GM18868 (cell line): ENCODE measurements around the gene CYRIA.
A peak's percentile ranks its signal among the peaks of the same experiment; 100 is the strongest.

Experiments used
- ATAC-seq: cut with Tn5 transposase; IDR thresholded peaks from one replicate; pipeline ENCODE4 v1.9.1; 2021; ENCODE audit warnings: mild to moderate bottlenecking, moderate library complexity; ENCODE audit not compliant: unreplicated experiment

The CYRIA gene

DNA sequence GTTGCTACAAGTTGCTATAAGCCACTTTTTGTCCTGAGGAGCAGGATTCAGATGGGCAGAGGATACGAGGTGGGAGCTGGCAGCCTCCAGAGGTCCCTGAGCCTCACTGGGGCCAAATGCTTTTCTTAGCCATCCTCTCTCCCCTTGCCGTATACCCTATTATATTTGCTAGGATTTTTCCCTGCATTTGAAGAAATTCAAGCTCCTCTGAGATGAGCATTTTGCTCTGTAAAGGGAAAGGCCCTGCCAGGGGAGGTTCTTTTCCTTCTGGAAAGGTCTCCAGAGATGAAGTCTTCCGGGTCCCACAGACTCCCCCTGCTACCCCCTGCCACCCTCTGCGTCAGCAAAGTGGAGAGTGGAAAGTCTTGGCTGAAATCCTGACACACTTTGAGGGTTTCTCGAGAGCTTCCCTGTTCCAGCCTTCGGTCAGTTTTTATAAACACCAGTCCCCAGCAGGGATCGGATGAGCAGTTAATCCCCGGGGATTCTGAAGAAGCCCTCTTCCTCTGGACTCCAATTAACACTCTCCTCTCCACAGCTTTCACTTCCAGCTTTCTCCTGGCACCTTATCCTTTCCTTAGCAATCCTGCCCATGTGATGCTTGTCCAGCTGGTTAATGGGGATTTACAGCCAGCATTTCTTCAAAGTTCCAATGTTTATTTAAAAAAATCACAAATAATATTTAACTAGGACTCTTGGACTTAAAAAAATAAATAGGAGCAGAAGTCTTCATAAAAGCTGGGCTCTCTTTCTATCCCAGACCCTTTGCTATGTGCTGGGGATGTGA is 13.1 kb downstream of the CYRIA start:
- ATAC-seq: no peak

DNA sequence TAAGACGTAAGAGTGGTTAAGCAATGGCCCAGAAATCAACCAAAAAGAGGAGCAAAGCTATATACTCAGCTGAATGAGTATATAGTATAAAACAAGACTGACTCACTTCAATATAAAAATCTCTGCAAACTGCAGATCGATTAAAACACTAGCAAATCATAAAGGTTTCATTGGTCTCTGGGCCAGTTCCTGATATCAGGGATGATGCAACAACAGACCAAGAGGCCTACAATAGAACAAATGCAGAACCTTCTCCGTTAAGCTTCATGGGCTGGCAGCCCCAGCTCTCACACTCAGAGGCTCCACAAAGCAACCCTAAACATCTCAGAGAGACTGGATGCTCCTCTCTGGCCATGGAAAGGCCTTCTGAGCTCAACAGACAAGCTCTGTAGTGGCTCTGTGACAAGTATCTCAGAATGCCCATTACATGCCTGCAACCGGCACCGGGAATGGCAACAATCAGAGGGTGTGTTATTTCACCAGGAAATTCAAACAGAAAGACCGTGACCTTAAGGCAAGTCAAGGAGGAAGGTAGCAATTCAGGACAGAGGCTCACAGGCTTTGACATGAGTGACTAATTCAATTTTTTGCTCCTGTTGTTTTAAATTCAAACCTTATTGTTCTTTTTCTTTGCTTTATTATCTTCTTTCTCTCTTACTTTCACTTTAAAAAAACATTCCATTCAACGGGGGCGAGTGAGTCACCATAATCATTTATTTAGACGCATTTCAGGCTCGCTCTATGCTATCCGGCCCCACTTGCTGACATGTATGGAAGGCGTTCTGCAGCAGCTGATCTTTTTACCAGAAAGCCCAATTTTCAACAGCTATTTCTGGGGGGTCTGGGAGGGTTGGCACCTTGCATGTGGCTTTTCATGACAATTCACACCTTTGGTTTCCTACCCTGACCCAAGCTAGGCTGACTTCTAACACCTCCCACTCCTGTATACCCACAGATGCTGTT is 15.1 kb downstream of the CYRIA start:
- ATAC-seq: peak; percentile 17

DNA sequence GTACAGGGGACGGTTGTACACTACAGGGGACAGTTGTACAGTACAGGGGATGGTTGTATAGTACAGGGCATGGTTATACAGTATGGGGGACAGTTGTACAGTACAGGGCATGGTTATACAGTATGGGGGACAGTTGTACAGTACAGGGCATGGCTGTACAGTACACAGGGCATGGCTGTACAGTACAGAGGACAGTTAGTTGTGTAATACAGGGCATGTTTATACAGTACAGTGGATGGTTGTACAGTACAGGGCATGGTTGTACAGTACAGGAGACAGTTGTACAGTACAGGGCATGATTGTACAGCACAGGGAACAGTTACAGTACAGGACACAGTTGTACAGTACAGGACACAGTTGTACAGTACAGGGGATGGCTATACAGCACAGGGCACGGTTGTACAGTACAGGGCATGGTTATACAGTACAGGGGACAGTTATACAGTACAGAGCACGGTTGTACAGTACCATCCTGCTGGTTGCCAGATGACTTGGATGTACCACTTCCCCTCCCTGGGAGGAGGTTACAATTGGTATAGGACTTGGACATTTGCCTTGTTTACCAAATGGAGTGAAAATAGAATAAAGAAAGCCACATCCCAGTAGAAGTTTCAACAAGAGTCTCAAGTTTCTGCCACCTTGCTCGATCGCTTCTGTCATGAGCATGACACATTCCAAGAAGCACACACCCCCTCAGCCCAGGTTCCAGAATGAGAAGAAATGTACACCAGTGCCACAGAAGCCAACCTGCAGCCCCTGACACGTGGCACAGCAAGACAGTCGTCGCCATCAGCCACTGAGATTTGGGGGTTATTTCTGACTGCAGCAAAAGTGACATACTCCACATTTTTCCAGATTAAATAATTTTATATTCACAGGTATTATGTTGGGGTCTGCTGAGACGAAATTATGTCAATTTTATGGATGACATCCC is 16.0 kb downstream of the CYRIA start:
- peak; percentile 26 for ATAC-seq

DNA sequence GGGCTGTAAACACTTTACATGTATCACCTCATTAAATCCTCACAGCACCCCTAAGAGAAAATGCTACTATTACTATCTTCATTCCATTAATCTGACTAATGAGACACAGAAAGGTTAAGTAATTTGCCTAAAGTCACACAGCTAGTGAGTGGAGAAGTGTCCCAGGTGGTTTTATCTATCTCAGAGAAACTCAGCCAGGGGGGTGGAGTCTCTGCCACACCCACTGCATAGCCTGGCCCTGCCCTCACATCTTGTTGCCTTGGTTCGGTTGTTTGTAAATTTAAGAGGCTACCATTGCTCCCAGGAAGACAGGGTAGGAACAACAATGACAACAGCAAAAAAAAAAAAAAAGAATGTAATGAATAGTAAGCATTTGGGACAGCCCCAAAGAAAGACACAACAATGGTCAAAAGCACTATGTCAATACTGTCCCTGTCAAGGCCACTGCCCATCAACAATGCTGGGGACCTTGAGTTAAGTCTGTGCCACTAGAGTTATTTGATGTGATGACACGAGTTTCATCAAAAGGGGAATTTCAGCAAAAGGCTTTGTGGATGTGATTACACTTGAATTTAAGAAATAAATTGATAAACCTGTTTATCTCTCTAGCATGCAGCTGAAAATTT is 17.5 kb downstream of the CYRIA start:
- ATAC-seq: no peak

DNA sequence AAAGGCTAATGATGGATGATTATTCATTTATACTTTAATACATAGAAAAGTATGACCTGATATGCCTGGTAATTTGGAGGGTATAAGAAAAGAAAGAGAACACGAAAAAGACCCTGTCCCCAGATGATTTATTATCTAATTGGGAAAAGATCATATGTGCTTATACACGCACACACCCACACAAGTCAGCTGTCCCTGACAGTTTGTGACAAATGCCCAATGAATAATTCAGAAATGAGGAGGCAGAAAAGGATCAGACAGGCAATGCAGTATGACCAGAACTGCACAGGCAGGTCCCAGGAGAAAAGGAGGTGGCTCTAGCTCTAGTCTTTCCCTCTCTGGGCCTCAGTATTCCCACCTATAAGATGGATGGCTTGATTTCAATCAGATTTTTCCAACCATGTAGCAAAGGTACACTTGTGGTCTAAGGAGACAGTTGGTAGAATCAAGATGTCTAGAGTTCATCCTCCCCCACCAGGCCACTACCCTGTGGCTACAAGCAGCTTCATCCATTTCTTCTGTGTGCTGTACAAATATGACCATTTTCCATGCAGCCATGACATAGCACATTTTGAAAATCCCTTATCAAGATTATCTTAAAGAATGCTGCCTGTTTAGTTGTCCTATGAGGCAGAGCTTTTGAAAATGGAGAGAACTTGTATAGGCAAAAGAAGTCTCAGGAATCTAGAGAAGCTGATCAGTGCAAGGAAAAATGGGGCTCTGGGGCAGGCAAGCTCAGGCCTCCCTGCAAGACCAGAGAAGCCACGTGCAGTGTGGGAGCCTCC is 19.7 kb downstream of the CYRIA start:
- ATAC-seq: no peak

DNA sequence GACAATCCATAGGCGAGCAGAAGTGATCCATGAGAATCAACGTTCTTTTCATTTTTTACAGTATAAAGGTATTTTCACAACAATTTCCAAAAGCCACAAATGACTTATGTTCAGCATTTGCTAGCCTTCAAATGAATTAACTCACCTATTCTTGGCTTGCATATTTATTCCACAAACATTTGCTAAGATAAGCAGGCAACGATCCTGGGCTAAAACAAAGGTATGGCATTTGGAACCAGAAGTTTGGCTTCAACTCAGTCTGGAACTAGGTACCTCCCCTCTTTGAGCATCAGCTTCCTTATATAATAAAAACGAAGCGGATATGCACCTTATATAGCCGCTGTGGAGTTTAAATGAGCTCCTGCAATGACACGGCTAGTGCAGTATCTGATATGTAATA is 20.5 kb downstream of the CYRIA start:
- no peak for ATAC-seq

DNA sequence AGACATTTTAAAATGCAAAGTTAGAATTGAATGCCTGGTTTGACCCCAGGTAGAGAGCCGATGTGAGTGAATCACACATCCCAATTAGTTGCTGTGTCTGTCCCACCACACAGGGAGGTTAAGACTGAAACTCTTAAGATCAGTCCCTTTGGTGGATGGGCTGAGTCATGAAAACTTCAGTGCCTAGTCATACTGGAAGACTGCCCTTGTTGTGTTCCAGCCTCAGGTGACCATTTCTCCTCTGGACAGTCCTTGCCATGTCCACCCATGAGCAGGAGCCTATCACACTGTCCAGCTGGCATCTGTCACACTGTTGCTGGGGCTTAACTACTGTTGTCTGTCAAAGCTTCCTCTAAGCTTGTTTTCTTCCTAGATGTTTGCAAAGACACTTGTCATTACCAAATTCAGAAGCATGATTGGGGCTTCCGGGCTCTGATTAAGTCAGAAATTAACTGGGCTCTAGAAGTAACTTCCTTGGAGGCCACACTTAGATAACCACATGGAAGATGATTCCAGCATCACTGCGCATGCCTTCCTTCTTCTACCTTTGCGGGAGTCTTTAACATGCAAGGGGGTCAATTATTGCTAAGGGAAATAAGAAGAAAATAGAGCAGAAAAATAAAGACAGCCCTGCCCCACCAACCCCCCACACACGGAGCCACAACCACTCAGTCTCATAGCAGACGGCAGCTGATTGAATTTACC is 21.3 kb downstream of the CYRIA start:
- ATAC-seq: peak; percentile 57

DNA sequence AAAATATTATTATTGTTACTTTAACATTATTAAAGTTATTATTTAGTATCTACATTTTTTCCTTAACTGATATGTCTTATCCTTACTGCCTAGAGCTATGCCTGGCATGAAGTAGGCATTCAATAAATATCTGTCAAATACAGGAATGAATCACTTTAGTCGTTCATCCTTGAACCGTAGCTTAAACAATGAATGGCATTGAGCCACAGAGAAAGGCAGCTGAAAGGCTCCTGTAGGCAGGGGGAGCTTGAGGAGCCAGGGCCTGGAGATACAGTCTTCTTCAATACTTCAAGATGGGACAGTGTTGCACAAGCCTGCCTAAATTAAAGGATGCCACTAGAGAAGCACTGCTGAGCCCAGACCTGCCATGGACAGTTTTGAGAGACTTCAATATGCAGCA is 22.5 kb downstream of the CYRIA start:
- no peak for ATAC-seq

DNA sequence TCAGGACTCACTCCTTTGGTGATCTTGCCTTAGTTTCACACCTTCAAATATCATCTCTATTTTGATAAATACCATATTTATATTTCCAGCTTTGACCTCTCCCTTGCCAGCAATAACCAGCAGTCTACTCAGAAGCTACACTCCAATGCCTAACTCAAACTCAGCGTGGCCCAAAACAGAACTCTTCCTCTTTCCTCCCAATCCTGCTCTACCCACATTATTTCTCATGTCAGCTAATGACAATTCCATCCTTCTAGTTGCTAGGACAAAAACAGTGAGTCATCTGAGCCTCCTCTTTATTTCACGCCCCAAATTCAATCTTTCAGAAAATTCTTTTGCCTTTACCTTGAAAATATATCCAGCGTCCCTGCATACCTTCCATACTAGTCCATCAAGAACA is 23.5 kb downstream of the CYRIA start:
- no peak for ATAC-seq

DNA sequence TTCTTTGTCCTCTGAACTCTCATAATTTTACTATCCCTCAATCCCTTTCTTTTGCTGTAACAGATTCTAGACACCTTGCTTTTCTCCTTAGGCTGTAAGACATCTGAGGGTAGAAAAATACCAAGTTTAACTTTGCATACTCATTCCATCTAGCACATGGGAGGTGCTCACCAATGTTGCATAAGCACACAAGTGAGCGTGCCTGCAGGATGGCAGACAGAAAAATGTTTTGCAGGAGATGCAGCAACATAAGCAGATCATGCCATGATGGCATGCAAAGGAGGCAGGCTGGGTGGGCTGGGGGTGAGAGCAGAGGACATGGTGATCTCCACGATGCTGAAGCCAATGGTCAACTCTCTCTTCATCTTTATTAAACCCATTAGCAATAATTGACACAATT is 24.1 kb downstream of the CYRIA start:
- ATAC-seq: no peak

DNA sequence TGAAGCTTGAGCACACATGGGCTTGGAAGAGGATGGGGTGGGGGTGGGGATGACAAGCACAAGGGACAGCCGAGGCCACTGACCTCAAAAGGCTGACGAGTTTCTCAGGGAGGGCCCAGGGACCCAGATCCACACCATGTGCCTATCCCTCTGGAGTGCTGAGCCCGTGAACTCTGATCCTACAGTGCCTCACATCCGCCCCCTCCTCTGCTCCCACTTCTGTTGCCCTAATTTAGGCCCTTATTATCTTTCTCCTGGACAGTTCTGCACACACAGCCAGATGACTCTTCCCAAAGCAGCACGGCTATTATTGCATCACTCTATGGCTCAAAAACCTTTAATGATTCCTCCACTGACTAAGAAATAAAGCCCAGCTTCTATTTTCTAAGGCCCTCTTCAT is 24.8 kb downstream of the CYRIA start:
- no peak for ATAC-seq

DNA sequence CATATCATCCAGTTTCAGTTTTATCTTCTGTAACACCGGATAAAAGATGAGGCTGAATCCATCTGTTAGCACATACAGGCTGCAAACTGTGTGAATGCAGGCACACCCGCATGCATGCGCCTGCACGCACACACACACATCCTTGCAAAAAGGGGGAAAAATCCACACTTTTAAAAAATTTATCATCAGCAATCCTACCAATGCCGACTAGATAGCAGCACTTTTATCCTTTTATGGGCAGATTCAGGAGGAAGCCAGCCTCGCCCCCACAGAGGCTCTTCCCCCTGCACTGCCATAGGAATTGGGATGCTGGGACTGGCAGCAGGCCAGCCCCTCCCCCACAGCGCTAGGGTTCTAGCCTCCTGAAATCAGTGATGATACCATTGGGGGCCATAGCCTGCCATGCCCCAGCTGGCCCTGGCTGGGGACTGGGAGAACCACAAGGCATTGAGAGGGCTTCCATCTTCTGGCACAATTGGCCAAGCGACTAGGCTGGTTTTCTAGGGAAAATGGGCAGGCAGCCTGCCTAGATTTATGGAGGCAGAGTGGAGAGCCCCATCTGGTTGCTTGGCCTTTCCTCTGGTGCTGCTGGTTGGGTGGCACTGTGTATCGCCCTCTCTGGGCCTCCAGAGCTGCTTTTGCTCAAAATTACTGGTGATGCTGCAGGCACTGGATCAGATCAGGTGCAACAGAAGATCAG is 25.5 kb downstream of the CYRIA start:
- no peak for ATAC-seq

DNA sequence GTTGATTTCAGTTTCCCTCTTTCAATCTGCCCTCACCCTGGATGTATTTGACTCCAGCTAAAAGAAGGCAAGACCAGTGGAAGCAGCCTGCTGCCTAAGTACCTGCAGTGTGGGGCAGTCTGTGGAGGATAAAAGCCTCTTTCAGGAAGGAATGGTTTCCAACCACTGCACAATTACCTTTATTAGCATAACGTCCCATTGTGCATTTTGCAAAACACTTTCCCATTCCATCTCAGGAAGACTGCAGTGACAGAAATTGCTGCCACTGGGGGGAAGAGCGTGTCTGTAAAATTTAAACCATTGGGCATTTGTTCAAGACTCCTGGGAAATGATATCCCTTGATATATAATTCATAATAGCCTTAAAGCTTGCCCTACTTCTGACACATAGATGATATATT is 26.2 kb downstream of the CYRIA start:
- no peak for ATAC-seq

DNA sequence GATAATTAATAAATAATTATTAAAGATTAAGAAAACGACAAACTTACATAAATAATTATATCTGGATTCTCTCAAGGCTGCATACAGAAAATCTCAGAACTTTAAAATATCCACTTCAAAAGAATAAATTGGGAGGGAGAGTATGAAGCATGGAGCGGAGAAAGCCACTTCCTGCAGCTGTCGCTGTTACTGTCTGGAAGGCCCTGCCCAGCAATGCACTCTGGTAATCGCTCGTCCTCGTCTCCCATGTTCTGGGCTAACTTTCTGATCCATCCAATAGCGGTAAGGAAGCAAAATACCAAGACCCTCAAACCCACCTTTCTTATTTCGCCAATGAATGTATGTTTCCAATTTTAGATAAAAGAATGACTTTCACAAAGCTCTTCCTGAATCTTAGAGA is 26.7 kb downstream of the CYRIA start:
- no peak for ATAC-seq

DNA sequence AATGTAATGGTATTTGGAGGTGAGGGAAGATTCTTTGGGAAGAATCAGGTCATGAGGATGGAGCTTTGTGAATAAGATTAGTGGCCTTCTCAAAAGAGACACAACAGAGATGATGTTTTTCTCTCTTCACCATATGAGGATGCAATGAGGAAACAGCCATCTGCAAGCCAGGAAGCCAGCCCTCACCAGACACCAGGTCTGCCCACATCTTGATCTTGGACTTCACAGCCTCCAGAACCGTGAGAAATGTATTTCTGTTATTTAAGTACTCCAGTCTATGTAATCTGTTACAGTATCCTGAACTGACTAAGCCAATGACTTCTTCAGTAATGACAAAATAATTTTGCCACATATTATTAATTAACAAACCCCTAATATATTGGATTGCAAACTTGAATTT is 28.3 kb downstream of the CYRIA start:
- no peak for ATAC-seq

DNA sequence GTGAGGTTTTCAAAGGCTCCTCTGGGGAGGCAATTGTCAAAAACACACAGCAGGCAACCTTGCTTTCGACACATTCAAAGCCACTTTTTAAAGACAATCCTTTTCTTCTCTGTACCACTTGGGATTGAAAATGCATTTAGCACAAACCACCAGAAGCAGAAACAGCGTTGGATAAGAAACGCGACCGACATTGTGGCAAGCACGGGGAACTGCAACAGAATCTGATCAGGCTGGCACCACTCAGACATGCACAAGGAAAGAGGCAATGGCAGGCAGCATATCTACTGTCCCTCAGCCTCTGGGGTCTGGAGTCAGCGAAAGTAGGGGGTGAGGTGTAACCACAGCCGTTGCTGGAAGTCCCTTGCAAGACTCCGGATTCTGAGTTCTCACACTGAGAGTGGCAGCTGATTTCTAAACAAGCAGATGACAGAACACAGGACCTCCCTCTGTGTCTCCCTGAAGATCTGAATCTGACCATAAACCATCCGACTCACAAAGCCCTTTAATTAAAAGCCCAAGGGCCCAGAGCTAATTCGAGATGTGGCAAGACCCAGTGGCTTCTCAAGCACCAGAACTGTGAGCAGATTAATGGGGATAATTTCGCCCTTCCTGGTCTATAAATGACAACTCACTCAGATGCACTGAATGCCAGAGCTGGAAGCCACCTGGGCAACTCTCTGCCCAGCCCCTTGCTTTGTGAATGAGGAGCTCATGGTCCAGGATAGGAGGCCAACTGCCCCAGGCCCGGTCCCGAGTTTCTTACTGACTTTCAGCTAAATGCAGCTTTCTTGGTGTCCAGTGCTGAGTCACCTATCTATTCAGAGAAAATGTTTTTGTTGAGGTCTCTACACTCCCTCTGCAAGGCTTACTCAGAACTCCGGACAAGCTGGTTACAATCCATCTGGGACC is 29.6 kb downstream of the CYRIA start:
- no peak for ATAC-seq

DNA sequence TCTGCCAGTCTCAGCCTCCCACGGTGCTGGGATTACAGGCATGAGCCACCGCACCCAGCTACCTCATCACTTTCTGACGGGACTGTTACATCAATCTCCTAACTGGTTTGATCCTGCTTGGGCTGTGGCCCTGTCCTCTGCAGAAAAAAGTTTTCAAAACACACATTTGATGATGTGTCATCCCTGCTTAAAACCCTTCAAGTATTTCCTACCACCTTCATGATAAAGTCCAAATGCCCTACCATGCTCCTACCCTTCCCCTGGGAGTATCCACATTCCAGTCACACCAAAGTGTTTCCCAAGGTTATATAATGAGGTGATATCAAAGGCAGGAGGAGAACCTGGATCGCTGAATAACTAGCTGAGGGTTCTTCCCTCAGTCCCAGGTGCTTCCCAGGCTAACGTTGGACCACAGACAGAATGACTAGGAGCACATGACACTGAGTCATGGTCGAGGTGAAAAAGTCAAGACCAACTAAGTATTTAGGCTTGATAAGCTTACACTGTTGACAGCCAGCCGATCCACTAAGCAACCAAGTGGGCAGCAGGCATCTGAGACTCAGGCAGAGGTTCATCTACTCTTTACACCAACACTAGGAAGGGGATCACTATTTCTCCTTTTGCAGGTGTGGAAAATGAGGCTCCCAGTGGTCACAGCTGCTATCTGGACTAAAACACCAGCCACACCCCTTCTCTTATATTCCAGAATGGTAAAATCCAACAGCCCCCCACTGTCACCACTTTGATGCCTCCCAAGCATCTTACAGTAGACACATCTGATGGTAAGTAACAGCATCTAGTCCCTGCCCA is 31.8 kb downstream of the CYRIA start:
- ATAC-seq: no peak
